Subcutaneous preadipocyte (primary cell): Measurements from ENCODE around the gene ATN1. TPM values are rescaled to one million over a fixed set of nuclear protein-coding genes. Genes with fewer than 3 reads are reported as not detected.

Experiments
- small RNA-seq: library from RNA; depleted of rRNA; stranded (forward); fragments of <200 nt; gene quantifications from one replicate; pipeline ENCODE3, GENCODE V24; 2012
- total RNA-seq: library from RNA; depleted of rRNA; stranded (reverse); fragments of >200 nt; gene quantifications from 2 replicates; pipeline ENCODE4 v1.2.3, GENCODE V29; 2012

The ATN1 gene, protein sequence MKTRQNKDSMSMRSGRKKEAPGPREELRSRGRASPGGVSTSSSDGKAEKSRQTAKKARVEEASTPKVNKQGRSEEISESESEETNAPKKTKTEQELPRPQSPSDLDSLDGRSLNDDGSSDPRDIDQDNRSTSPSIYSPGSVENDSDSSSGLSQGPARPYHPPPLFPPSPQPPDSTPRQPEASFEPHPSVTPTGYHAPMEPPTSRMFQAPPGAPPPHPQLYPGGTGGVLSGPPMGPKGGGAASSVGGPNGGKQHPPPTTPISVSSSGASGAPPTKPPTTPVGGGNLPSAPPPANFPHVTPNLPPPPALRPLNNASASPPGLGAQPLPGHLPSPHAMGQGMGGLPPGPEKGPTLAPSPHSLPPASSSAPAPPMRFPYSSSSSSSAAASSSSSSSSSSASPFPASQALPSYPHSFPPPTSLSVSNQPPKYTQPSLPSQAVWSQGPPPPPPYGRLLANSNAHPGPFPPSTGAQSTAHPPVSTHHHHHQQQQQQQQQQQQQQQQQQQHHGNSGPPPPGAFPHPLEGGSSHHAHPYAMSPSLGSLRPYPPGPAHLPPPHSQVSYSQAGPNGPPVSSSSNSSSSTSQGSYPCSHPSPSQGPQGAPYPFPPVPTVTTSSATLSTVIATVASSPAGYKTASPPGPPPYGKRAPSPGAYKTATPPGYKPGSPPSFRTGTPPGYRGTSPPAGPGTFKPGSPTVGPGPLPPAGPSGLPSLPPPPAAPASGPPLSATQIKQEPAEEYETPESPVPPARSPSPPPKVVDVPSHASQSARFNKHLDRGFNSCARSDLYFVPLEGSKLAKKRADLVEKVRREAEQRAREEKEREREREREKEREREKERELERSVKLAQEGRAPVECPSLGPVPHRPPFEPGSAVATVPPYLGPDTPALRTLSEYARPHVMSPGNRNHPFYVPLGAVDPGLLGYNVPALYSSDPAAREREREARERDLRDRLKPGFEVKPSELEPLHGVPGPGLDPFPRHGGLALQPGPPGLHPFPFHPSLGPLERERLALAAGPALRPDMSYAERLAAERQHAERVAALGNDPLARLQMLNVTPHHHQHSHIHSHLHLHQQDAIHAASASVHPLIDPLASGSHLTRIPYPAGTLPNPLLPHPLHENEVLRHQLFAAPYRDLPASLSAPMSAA (N-terminal part only)
- 10.3 and 11.7 TPM in 2 replicates for total RNA-seq

DNA sequence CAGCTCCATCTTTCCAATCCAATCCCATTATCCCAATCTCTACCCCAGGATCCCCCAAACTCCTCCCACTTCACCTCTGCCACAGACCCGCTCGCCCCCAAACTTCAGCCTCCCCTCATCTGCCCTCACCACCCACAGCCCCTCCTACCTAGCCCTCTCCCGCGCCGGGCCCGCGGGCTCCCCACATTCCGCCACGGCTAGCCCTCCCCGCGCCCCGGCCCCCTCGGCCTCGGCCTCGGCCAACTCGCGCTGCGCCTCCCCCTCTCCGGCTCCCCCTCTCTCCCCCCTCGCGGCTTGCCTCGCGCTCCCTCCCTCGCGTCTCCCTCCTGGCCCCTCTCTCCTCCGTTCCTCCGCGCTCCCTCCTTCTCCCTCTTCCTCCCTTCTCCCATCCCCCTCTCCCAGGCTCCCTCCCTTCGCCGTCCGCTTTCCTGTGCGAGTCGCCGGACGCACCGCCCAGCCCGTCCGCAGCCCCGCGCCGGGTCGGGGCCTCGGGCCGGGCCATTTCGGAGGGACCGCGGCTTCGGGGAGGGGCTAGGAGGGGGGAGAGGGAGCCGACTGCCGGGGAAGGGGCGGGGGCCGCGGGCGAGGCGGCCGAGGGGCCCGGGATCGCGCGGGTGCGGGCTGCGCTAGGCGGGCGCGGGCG is at the start of gene ATN1:
ATN1 (plus strand) TSS at position 581 of the 643 bp plus-strand sequence. CDS start 6,043 bp downstream, outside the sequence.

DNA sequence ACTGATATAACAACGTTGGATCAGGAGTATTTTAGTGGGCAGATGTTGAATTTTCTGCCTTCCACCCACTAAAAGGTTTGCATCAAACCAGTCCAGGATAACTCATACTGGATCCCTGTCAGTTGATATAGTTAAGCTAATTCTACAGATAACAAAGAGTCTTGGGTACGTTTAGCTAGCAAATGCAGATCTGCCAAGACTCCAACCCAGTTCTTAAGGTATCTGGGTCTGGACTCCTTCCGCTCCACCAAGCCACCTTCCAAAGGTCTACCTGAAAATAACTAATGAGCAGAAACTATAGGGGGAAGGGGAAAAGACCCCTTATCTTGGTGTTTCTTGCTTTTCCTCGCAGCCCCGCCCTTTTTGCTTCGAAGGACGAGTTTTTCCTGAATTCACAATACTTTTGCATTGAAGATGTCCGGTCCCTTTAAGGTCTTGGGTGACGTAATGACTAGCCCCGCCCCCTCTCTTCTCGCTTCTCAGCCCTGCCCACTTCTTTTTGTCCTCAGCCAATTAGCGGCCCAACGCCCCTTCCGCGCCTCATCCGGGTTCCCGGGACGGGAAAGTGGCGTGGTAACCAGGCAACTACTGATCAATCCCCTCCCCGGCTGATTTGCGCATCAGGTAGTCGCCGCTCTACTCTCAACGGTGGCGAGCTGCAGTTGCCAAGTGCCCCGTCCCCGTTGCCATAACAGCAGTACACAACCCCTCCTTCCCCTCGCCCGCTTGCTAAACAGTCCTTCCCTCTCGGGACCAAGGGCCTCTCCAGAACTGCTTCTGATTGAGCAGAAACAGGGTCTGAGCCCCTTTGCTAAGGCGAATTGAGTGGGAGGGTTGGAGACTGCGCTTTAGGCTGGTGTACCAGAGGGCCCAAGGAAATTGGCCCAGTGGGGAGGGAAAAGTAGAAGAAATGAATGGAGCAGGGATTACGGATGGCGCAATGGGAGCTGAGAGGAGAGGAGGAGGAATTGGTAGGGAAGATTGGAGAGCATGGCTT is 23.2 kb upstream of the ATN1 start, which contains the start of gene LRRC23:
LRRC23 (plus strand) TSS at position 543 of the 997 bp plus-strand sequence. CDS start 812 bp downstream, outside the sequence.

DNA sequence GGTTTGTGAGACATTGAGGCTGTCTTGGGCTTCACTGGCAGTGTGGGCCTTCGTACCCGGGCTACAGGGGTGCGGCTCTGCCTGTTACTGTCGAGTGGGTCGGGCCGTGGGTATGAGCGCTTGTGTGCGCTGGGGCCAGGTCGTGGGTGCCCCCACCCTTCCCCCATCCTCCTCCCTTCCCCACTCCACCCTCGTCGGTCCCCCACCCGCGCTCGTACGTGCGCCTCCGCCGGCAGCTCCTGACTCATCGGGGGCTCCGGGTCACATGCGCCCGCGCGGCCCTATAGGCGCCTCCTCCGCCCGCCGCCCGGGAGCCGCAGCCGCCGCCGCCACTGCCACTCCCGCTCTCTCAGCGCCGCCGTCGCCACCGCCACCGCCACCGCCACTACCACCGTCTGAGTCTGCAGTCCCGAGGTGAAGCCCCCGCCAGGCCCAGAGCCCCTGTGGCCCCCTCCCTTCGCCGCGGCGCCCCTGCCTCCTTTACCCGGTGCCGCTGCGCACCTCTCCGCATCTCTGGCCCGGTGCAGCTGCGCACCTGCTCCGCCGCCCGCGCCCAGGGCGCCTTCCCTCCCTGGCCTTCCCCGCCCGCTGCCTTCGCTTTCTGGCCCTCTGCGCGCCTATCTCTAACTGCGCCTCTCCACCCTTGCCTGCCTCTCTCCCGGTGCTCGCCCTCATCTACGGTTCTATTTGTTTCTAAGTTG is 13.4 kb upstream of the ATN1 start, which contains the start of gene ENO2:
ENO2 (plus strand) TSS at position 335 of the 701 bp plus-strand sequence. CDS start 1,253 bp downstream, outside the sequence.

DNA sequence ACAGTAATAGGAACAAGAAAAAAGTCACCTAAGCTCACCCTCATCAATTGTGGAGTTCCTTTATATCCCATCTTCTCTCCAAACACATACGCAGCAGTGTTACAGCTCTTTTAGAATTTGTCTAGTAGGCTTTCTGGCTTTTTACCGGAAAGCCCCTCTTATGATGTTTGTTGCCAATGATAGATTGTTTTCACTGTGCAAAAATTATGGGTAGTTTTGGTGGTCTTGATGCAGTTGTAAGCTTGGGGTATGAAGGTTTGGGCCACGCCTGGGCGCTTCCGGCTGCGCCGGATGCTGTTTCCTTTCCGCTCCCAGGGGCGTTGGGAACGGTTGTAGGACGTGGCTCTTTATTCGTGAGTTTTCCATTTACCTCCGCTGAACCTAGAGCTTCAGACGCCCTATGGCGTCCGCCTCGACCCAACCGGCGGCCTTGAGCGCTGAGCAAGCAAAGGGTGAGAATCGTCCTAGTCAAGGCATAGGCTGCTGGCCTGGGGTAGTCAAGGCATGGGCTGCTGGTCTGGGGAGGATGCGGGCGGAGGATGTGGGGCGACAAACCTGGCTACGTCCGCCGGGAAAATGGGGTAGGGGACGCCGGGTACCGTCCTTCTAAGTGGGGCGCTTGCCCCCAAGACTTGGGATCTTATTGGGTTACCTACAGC is 16.1 kb downstream of the ATN1 start, which contains the start of the genes C12orf57 and RNU7-1:
C12orf57 (plus strand) TSS at position 301 of the 659 bp plus-strand sequence; CDS start at position 401, 100 bp downstream.
RNU7-1 (plus strand) TSS at position 95 of the 659 bp plus-strand sequence.

DNA sequence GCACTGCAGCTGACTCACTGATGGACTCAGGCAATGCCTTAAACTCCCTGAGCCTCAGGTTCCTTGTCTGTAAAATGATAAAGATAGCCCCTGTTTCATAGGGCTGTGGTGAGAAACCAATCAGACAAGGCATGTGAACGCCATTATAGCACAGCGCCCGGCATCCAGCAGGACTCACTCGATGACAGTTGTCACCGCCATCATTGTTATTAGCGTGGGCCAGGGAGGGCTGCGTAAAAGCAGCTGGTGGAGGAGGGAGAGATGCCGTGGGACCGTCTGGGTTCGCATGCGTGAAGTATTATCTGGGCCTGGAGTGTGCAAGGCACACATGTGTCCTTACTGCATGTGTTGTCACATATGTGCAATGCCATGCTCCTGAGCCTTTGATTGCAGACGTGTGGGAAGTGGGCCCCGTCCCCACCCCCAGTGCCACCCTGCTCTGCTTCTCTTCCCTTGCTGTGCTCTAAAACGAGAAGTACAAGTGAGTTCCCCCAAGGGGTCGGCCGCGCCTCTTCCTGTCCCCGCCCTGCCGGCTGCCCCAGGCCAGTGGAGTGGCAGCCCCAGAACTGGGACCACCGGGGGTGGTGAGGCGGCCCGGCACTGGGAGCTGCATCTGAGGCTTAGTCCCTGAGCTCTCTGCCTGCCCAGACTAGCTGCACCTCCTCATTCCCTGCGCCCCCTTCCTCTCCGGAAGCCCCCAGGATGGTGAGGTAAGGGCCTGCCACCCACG is 23.2 kb downstream of the ATN1 start, which contains the start of gene PTPN6:
PTPN6 (plus strand) TSS at position 546 of the 730 bp plus-strand sequence; CDS start at position 703, 157 bp downstream.

Small RNA genes within 50 kb of the gene (small RNA-seq; reads per million reads assigned to genes)
- gene MIR141 (5.8 reads per million, percentile 93 among the genes with 10 or more reads in this experiment), gene MIR200C (108 reads per million, percentile 99 among the genes with 10 or more reads in this experiment), gene RNU7-1 (not detected), gene SCARNA12 (4.2 reads per million, percentile 91 among the genes with 10 or more reads in this experiment)

Other genes starting within 250 kb of the ATN1 start
- gene ZNF384, start 238.6 kb upstream of the ATN1 start, total RNA-seq: 16.9 and 17.8 TPM in 2 replicates
- under 0.01 TPM in 1 of 2 replicates, not detected in the other for gene PIANP, start 227.1 kb upstream of the ATN1 start, total RNA-seq
- gene COPS7A, start 203.9 kb upstream of the ATN1 start, total RNA-seq: 97.4 TPM in 2 replicates
- gene MLF2, start 174.8 kb upstream of the ATN1 start, total RNA-seq: 133 and 141 TPM in 2 replicates
- gene PTMS, start 161.6 kb upstream of the ATN1 start, total RNA-seq: 62.9 and 72.0 TPM in 2 replicates
- not detected in 2 replicates for gene LAG3, start 155.4 kb upstream of the ATN1 start, total RNA-seq
- under 0.01 and 0.73 TPM in 2 replicates for gene CD4, start 138.4 kb upstream of the ATN1 start, total RNA-seq
- 0.73 and 1.2 TPM in 2 replicates for gene GPR162, start 106.1 kb upstream of the ATN1 start, total RNA-seq
- 44.1 and 49.3 TPM in 2 replicates for gene P3H3, start 99.6 kb upstream of the ATN1 start, total RNA-seq
- gene GNB3, start 87.0 kb upstream of the ATN1 start, total RNA-seq: 1.1 and 2.2 TPM in 2 replicates
- 29.4 and 36.4 TPM in 2 replicates for gene CDCA3, start 76.7 kb upstream of the ATN1 start, total RNA-seq
- 86.7 and 96.4 TPM in 2 replicates for gene USP5, start 75.8 kb upstream of the ATN1 start, total RNA-seq
- gene TPI1, start 60.4 kb upstream of the ATN1 start, total RNA-seq: 941 and 1,349 TPM in 2 replicates
- 4.0 and 4.9 TPM in 2 replicates for gene SPSB2, start 54.7 kb upstream of the ATN1 start, total RNA-seq
- 5.1 TPM in 2 replicates for gene LRRC23, start 23.1 kb upstream of the ATN1 start, total RNA-seq
- 6.6 and 9.0 TPM in 2 replicates for gene ENO2, start 13.4 kb upstream of the ATN1 start, total RNA-seq
- not detected in 2 replicates for gene RNU7-1, start 15.9 kb downstream of the ATN1 start, total RNA-seq
- 37.7 and 63.9 TPM in 2 replicates for gene C12orf57, start 16.1 kb downstream of the ATN1 start, total RNA-seq
- gene PTPN6, start 23.4 kb downstream of the ATN1 start, total RNA-seq: not detected in 2 replicates
- 213 and 237 TPM in 2 replicates for gene PHB2, start 42.7 kb downstream of the ATN1 start, total RNA-seq
- 44.5 and 46.1 TPM in 2 replicates for gene EMG1, start 43.0 kb downstream of the ATN1 start, total RNA-seq
- 24.3 and 27.8 TPM in 2 replicates for gene LPCAT3, start 90.5 kb downstream of the ATN1 start, total RNA-seq
- 43.2 and 191 TPM in 2 replicates for gene C1S, start 132.8 kb downstream of the ATN1 start, total RNA-seq
- gene C1R, start 164.5 kb downstream of the ATN1 start, total RNA-seq: 30.1 and 155 TPM in 2 replicates
- 28.7 and 43.4 TPM in 2 replicates for gene C1RL, start 181.3 kb downstream of the ATN1 start, total RNA-seq
- gene RBP5, start 200.9 kb downstream of the ATN1 start, total RNA-seq: not detected in 2 replicates
- gene CLSTN3, start 202.4 kb downstream of the ATN1 start, total RNA-seq: 5.9 and 6.6 TPM in 2 replicates